HG03135 (cell line): ENCODE measurements around the gene ADRB1.

Experiments
- ATAC-seq: cut with Tn5 transposase; IDR thresholded peaks from one replicate; pipeline ENCODE4 v1.9.1; 2021; ENCODE audit warnings: mild to moderate bottlenecking, moderate library complexity; ENCODE audit not compliant: unreplicated experiment

ADRB1 gene

DNA sequence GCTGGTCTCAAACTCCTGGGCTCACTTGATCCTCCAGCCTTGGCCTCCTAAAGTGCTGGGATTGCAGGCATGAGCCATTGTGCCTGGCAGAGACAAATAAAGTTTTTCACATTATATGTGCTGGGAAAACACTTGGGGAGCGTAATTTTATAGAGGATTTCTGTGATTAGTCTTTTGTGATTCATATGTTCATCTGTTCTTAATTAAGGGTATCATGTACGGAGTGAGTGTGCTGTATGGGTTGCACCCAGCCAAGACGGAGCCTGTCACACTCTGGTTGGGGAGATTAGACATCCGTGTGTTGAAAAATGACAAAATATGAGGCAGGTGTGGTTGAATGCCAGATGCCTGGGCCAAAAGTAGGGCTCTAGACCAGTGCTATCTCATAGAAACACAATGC is 10.3 kb downstream of the ADRB1 start:
- ATAC-seq = no peak

DNA sequence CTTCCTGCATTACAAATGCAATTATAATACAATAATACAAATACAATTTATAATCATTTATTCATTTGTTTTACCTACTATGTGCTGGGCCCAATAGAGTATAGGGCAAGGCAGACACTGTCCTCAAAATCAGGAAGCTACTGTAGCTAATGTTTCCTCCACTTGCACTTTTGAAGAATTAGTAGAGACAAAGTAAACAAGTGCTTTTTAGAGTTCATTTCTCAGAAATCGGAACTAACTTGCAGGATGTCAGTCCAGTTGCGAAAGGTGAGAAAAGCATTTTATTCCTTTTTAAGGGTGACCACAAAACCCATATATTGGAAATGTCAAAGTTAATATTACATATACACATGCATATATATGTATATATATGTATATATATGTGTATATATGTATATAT is 14.2 kb downstream of the ADRB1 start:
- no peak for ATAC-seq

DNA sequence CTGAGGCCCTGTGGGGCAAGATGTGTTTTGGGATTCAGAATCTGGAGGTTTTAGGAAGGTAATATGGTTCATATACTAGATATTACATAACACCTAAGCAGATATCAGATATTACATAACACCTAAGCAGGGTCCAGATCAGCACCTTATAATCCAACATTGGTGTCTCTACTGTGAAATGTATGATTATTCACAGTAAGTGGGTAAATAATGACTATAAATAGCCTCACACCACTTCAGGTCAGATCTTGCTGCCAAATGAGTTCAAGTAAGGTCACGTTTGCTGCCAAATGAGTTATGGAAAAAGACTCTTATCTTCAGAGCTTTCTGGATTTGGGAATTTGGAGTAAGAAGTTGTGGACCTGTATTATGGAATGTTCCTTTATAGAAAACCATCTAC is 14.6 kb downstream of the ADRB1 start:
- no peak for ATAC-seq

DNA sequence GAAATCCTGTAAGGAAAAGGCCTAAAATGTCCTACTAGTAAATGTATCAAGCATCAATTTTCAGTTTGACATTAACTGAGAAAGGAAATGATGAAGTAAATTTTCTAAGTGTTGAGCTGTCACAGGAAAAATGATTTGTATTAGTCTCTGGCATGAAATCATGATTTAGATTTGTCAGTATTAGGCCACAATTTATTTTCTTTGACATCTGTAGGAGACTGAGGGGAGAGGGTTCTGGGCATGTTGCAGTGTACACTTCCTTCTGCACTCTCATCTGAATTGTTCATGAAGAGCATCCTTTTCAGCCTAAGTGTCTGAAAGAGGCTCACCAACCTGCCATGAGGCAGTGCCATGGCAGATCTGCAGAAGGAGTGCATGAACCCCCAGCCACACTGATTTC is 15.9 kb downstream of the ADRB1 start:
- ATAC-seq = no peak

DNA sequence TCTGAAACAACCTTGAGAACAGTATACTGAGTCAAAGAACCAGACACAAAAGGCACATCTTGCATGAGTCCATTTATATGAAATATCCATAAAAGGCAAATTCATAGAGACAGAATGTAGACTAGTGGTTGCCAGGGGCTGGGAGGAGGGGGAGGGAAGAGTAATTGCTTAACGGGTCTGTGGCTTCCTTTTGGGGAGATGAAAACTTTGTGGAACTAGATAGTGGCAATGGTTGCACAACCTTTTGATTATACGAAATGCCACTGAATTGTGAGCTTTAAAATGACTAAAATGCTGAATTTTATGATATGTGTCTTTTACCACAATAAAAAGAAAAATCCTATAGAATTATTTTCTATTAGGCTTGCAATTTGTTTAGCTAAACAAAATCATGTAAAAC is 16.8 kb downstream of the ADRB1 start:
- ATAC-seq = no peak

DNA sequence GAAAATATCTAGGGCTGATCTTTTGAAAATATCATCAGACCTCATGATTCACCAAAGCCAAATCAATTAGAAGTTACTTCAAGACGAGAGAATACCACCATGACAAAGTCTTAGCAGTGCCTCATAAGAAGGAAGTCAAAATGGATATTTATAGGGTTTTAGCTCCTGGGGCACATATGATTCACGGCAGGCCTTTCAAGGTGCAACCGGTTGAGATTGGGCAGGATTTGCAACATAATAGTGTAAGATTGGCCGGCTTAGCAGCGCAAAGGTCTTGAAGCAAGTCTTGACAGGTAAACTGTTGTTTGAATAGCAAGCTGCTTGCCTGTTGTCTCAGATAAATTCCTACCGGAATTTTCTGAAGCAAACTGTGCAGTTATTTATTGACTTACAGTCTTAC is 17.5 kb downstream of the ADRB1 start:
- no peak for ATAC-seq

DNA sequence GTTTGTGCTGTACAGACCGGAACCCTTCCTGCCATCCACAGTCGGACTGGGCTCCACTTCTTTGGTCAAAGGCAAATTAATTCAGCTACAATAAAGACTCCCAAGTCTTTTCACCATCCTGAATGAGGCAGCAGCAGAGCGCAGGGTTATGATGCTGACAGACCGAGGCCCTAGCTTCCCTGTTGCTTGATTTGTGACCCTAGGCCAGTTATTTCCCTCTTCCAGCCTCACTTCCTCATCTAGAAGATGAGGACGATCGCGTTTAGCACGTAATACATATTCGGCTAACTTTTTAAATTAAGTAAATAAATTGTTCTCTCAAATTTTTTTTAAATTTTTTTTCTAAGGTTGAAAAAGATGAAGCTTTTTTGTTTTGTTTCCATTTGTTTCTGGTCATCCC is 18.1 kb downstream of the ADRB1 start:
- no peak for ATAC-seq

DNA sequence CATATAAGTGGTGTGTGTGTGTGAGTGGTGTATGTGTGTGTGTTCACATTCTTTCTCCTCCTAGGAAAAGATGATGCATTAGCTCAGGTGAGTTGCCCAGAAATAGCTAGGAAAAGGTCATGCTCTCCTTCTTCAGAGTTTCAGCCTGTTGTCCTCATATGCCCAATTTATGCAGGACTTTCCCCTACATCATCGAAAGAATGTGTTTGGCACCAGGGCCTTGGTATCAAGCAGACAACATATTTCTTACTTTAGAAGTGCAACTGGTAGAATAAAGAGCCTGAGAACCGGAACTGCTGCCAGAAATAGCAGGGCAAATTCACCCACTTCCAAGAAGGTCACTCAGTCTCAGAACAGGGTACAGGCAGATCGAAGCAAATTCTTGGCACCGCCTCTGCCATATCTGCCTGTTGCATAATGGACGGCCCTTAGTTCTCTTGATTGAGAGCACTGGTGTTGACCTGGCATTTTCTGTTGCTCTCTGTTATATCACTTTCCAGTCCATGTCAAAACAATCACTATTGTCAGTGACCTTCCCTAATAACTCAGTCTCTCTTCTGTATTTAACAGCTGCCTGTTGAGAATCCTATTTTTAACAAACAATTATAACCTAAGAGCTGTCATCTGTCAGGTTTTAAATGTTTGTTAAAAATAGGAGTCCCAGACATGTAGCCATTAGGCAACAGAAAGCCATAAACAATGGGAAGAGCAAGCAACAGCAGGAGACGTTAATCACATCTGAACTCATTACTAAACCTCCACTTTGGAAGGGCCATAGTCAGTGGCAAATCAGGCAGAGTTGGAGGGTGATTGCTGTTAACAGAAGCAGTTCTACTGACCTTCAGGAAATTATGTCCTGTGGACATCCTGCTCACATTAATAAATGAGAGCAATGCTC is 20.7 kb downstream of the ADRB1 start:
- no peak for ATAC-seq

DNA sequence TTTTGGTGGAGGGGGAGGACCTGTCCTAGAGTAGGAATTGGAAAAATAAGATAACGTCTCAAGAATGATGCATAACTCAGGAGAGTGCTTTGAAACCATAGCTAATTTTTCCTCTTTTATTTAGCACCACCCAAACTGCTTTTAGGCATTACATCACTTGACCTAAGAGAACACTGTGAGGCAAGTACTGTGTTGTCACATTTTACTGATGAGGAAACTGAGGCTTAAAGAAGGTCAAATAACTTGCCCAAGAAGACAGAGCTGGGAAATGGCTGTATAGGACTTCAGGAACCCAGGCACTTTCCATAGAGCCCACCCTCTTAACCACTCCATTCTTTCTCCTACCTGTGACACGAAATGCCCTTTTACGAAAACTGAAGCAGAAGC is 21.4 kb downstream of the ADRB1 start:
- no peak for ATAC-seq

DNA sequence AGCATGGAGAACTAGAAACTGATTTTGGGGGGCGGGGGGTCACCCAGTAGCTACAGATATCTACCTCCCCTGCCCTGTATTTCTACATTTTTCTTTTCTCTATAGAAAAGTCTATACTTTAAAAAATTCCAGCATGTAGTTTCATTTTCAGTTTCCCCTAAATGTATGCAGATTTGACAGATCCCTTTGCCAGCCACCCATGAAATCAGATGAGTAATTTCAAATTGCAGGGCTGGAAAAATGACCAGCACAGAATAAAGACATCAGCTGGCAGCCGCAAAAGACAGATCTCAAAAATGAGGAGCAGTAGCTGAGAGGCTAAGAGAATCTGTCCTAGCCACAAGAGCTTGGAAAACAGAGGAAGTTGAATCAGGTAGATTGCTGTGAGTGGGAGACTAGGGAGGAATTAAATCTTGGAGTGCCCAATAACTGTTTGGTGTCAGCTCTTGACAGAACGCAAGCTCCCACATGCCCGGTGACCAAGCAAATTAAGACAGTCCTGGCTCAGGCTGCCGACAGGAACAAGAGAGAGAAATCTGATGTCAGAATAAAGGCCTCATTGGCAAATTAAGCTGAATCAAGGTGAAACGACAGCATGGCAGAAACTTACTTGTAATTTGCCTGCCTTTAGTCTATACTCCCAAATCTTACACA is 24.5 kb downstream of the ADRB1 start:
- no peak for ATAC-seq

DNA sequence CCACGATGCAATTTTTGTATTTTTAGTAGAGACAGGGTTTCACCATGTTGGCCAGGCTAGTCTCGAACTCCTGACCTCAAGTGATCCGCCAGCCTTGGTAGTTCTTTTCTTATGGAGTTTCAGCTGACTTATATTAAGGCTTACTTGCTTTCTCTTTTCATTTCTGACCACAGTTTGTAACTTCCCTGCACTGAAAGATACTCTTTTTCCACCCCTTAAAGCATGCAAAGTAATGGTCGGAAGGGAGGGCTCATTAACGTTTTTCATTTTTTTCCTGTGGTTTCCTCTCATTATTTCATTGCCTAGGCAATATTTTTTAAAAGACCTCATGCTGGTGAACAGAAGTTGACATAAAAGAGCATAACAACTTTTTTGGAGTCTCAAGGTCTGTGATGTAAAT is 27.0 kb downstream of the ADRB1 start:
- ATAC-seq = no peak

DNA sequence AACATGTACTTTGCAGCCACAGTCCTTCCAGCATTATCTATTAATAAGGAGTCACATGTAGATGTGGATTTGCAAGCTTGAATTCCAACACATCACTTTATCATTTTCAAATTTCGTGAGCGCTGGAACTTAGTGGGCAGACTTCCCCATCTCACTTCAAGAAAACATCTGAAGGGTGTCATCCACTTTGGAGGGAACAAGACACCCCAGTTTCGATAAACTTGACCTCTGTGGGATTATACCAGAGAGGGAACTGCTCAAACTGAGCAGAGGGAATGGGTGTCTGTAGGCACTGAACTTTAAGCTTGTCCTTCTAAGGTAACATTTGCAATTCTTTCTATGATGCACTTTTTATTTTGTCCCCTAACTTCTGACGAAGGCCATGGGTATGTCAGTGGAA is 27.5 kb downstream of the ADRB1 start:
- ATAC-seq = no peak

DNA sequence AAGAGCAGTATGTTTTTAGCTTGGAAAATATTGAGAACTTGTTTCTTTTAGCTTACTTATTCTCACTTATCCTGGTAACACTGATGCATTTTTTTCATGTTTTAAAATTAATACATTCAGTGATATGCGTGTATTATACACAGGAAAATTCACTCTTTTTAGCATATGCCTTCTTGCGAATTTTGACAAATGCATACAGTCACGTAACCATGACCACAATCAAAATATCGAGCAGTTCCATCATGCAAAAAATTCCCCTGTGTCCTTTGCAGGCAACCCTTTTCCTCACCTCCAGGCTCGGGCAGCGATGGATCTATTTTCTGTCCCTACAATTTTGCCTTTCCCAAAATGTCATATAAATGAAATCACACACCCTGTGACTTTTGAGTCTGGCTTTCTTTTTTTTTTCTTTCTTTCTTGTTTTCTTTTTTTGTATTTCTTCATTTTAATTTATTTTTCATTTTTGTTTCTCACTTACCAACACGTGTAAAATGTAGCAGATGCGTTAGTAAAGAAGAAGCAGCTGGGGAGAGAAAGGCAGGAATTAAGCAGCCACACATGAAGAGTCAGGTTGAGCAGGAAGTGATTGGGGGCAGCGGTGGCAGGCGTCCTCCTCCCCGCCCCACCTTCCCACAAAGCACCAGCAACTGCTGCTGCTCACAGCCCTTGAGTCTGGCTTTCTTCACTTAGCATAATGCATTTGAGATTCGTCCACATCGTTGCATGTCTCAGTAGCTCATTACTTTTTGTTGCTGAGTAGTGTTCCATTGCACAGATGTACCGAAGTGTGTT is 29.9 kb downstream of the ADRB1 start:
- no peak for ATAC-seq

DNA sequence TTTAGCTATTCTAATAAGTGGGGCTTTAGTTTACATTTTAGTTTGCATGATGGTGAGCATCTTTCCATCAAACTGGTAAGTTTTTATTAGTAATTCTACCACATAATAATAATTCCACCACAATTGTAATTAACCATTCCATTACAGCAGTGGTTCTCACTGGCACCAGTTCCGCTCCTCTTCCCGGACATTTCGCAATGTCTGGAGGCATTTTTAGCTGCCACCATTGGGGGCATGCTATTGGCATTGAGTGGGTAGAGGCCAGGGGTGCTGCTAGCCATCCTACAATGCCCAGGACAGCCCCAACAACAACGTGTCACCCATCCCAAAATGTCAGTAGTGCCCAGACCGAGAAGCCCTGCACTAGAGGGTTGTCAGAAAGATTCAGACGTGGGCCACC is 31.4 kb downstream of the ADRB1 start:
- no peak for ATAC-seq

DNA sequence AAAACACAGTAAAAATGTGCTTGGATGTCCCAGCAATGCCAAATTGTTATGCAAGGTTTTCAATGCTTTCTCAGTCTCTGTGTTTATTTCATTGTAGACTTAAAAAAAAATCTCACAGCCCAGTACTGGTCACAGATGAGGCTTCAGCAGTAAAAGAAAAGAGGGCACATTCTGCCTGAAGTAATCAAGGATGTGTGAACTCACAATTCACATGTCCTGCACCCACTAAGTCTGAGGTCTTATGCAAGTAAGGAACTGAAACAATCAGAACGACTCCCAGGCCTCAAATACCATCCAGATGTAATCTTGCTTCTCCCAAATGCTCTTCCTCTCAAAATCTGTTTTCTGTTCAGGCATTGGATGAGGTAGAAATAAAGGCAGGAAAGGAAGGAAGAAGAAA is 33.7 kb downstream of the ADRB1 start:
- no peak for ATAC-seq

DNA sequence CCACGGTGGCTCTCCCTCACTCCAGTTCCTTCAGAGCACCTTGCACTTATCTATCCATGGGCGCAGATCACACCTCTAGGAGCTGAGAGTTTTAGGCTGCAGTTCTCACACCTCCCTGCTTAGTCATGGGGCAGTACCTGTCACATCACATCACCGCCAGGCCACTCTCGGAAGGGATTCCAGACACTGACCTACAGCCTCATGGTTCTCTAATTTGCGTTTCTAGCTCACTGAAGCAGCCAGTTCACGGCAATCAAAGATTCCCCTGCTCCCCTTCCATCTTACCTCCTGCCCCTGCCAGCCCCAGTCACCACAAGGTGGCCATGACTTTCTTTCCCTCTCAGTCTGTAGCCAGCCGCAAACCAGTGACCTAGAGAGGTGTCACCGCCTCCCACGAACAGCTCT is 34.2 kb downstream of the ADRB1 start:
- ATAC-seq = no peak

DNA sequence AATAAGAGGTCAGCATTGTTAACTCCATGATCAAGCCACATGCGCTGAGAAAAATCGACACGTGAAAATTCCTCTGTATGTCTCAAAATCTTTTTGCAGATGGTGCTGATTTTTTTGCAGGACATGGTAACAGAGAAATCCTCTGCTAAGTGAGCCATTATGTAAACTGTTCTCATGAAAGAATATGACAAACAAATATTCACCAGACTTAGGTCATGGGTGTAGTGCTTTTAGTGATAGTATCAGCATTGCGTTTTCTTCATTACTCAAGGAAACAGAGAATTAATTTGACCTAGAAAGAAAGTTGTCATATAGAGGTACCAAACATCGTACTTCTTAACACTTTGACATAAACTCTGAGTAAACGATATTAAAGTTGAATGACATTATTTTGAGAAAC is 34.7 kb downstream of the ADRB1 start:
- no peak for ATAC-seq

DNA sequence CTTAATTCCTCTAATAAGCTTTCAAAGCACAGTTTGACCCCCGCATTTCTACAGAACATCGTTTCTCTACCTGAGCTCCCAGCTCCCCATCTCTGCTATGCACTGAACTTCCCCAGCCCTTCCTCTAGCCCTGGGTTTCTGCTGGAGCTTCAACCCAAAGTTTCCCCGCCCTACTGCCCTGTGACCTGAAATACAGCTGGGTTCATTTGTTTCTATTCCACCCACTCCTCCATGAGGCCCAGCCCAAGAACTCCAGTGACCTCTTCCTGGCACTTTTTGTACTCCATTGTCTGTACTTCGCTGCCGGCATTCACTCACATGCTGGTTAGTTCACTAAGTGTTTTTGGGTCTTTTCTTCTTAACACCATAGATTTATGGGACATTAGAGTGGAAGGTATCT is 35.8 kb downstream of the ADRB1 start:
- ATAC-seq = no peak

DNA sequence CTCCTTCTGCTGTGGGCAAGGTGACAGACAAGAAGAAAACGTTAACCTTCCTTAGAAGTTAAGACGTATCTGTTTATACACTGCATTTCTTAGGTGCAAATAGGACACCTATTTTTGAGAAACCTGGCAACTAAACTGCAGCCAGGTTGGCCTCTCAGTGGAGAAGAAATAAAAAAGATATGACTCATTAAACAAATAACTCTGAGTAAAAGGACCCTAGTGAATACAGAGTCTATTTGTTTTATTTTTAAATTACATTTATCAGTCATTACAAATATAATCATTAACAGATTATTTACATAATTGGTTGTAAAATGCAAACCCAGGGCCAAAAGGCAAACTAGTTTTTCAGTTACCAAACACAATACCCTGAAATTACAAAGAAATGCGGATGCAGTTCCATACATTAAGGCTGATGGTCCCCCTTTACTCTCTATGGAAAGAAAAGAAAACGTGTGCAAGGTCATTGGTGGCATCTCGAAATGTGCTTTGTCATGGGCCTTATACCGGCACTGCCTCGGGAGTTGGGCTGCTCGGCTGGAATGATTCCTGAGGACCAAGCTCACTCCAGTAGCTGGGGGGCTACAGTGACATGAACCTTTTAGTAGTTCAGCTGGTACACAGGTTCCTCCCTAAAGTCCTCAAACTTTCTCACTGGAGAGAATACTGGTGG is 38.4 kb downstream of the ADRB1 start:
- ATAC-seq = no peak

DNA sequence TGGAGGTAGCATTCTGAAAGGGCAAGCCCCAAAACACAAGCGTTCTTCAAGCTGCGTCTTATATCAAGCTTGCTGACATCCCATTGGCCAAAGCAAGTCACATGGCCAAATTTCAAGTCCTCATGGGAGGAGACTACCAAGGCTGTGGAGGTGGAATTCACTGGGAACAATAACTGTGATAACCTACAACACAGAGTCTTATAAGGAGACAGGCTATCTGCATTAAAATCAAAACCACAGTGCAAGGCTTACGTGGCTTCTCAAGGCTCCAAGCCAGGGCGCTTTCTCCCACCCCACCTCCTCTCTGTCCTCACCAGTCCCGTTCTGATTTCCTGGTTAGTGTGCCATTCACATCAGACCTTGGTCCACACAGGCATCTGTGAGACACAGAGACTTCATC is 39.4 kb downstream of the ADRB1 start:
- ATAC-seq = no peak

DNA sequence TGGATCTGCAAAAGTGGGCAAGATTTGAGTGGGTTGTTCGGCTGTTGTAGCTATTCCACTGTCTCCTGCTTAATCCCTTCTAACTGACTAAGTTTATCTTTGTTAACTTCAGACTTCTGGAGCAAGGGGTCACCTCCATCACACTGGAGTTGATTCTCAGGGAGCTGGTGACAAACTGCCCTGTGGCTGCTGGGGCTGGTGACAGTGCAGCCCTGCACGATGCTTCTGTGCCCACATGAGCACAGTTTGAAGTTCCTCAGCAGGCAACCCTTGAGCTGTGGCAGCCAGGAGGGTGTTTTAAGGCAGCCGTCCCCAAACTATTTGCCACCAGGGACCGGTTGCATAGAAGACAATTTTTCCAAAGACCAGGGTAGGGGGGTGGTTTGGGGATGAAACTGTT is 40.5 kb downstream of the ADRB1 start:
- ATAC-seq = no peak
